ENCODE measurements around the gene COL1A1. TPM values are rescaled to one million over a fixed set of nuclear protein-coding genes. Genes with fewer than 3 reads are reported as not detected.

The COL1A1 gene
- total RNA-seq, 1 donor from 2014 or later, result 105 TPM

- DNase-seq (ENCODE audit: low read depth), result no peak
- no peak within 1 kb of the TSS for H3K4me3 ChIP-seq (ENCODE audit: low read depth, low read length)
- TF ChIP-seq CTCF (conservative IDR thresholded peaks at IDR 0.05; ENCODE audit: low read depth, low read length), result no peak
Measured at GRCh38 chr17:50165867-50166517, 35.4 kb downstream of the COL1A1 start, which contains the start of gene SGCA. Gene SGCA, plus strand, starts transcription at chr17:50166005. Its CDS starts 36 bp downstream, at chr17:50166041.

GRCh38 chr17:50165466-50165865, 36.0 kb downstream of the COL1A1 start:
- TF ChIP-seq CTCF (conservative IDR thresholded peaks at IDR 0.05; ENCODE audit: low read depth, low read length), result no peak
- DNase-seq (ENCODE audit: low read depth), result no peak
- no peak overlapping the region for H3K4me3 ChIP-seq (ENCODE audit: low read depth, low read length)

- no peak overlapping the region for H3K4me3 ChIP-seq (ENCODE audit: low read depth, low read length)
- DNase-seq (ENCODE audit: low read depth), result no peak
- TF ChIP-seq CTCF (conservative IDR thresholded peaks at IDR 0.05; ENCODE audit: low read depth, low read length), result no peak
Measured at GRCh38 chr17:50165066-50165465, 36.4 kb downstream of the COL1A1 start.

- H3K4me3 ChIP-seq (ENCODE audit: low read depth, low read length), result no peak overlapping the region
- DNase-seq (ENCODE audit: low read depth), result no peak
- TF ChIP-seq CTCF (conservative IDR thresholded peaks at IDR 0.05; ENCODE audit: low read depth, low read length), result no peak
Measured at GRCh38 chr17:50164697-50164988, 36.8 kb downstream of the COL1A1 start.

GRCh38 chr17:50163843-50164696, 37.4 kb downstream of the COL1A1 start:
- DNase-seq (ENCODE audit: low read depth), result no peak
- H3K4me3 ChIP-seq (ENCODE audit: low read depth, low read length), result no peak overlapping the region
- no peak for TF ChIP-seq CTCF (conservative IDR thresholded peaks at IDR 0.05; ENCODE audit: low read depth, low read length)

- no peak for TF ChIP-seq CTCF (conservative IDR thresholded peaks at IDR 0.05; ENCODE audit: low read depth, low read length)
- no peak overlapping the region for H3K4me3 ChIP-seq (ENCODE audit: low read depth, low read length)
- no peak for DNase-seq (ENCODE audit: low read depth)
Measured at GRCh38 chr17:50162466-50163254, 38.8 kb downstream of the COL1A1 start.

Data from epithelial cell of proximal tubule (primary cell).